ENCODE results near the gene ADAMTS6.
"Not testable (repeated sequence)": the region's sequence is repeated elsewhere in the genome, so short reads cannot be mapped to it uniquely, and the experiment has no call there.

ADAMTS6 gene

DNA sequence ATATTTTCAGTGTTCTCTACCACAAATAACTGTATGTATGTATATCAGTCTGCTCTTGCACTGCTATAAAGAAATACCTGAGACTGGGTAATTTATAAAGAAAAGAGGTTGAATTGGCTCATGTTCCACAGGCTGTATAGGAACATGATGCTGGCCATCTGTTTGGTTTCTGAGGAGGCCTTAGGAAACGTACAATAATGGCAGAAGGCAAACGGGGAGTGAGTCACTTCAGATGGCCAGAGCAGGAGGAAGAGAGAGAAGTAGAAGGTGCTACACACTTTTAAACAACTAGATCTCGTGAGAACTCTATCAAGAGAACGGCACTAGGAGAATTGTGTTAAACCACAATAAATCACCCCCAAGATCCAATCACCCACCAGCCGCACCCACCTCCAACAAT lies 121.7 kb downstream of the ADAMTS6 start:
- no peak for DNase-seq

DNA sequence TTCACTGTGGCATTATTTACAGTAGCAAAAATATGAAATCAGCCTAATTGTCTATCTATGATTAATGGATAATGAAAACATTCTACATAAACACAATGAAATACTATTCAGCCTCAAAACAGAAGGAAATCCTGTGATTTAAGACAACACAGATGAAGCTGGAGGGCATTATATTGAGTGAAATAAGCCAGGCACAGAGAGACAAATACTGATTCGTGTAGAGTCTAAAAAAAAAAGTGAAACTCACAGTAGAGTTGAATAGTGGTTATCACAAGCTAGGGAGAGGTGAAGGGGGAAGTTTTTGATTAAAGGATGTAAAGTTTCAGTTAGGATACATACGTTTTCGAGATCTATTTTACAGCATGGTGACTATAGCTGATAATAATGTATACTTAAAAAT lies 122.2 kb downstream of the ADAMTS6 start:
- DNase-seq, result no peak

DNA sequence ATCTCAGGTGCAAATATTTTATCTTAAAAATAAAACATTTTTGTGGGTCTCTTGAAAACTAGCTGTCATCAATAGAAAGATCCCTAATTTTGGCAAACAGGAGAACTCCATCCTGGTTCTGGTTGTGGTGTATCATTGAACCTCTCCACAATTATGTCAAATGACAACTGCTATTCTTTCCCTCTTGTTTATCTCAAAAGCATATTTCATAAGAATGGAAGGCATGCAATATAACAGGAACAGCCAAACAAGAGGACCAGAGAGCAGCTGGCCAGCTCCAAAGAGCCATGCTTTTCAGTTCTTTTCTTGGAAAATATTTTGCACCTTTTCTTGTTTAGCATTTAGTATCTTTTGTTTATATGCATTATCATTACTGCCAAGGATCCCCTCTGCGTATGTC lies 125.4 kb downstream of the ADAMTS6 start:
- DNase-seq, result no peak

DNA sequence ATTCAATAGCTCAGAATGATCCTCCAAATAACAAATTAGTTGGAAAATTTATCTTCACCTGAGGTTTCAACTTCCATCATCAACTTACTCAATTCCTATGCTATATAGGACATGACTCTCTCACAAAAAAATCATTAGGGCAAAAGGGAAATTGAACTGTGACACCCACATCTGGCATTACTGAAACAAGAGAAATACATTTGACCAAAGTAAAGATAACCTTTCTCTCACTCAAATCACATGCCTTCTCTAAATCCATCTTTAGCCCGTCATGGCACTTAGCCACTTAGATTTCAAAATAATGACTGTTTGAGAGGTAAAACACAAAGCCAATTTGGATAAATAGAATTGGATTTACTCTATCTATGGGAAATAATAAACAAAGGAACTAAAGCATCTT lies 126.4 kb downstream of the ADAMTS6 start:
- DNase-seq, result no peak

DNA sequence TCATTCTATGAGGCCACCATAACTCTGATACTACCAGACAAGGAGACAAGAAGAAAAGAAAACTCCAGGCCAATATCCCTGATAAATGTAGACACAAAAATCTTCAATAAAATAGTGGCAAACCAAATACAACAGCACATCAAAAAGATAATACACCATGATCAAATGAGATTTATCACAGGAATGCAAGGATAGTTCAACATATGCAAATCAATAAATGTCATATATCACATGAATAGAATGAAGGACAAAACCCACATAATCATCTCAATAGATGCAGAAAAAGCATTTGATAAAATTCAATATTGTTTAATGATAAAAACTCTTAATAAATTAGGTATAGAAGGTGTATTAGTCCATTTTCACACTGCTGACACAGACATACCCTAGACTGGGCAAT lies 139.9 kb downstream of the ADAMTS6 start:
- no peak for DNase-seq

DNA sequence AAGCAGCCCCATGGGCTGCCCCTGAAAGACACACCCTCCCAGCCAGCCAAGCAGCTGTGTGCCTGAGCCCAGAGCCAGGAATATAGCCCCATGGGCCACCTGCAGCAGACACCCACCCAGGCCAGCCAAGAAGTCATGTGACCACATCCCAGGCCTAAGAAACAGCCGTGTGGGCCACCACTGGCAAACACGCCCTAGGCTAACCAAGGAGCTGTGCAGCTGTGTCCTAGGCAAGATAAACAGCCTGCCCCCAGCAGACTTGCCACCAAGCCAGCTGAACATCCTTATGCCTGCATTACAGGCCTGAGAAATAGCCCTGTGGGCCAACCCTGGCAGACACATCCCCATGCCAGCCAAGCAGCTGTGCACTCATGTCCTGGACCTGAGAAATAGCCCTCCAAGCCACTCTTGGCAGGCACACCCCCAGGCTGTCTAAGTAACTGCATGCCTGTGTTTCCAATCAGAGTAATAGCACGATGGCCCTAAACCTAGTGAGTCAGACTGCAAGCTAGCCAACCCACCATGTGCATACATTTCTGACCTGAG lies 143.0 kb downstream of the ADAMTS6 start:
- DNase-seq, result no peak

DNA sequence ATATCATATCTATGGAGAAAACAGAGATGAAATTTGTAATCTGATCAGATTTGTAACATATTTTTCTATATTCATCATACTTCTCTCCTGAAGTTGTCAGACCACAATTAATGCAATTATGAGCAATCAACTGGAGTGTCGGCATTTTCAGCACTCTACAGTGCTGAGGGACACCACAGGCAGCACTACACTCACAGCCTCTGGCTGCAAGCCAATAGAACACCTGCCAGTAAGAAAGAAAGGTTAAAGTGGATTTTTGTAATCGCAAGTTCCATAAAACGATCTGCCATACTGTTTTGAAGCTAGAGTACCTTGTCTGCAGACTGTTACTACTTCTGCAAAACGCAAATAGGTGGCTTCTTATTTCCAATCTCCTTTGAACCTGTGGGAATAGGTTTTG lies 147.6 kb downstream of the ADAMTS6 start:
- DNase-seq, result no peak

DNA sequence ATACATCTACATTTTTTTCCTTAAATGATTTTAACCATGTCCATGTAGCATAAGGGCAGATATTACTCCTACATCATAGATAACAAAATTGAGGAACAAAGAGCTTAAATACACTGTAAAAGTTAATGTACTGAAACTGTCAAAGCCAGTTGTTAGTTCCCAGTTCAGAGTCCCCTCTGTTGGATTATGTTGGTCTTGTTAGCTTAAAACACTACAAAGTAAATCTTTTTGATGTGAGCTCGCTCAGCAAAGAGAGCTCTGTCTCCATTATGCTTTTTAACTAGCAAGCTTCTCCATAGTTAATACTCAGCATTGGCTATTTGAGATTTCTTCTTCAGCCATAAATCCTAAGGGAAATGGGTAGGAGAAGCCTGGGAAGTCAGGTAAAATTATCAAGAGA lies 149.1 kb downstream of the ADAMTS6 start:
- DNase-seq, result no peak

DNA sequence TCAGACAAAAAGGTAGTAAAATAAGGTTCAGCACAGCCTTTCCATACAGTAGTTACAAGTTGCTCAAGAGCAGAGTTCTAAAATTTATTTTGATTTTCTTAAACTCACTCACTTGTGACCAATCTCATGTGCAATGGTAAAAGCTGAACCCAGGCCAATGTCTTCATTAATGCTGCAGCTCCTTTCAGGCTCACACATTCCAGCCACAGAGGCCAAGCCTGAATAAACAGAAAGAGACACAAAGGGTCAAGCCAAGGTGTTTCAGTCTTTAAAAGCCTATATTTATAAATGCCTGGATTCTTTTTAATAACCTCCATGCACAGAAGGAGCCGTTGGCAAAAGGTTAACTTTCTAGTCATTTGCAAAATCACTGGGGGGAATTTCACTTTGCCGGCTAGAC lies 152.5 kb downstream of the ADAMTS6 start:
- no peak for DNase-seq

DNA sequence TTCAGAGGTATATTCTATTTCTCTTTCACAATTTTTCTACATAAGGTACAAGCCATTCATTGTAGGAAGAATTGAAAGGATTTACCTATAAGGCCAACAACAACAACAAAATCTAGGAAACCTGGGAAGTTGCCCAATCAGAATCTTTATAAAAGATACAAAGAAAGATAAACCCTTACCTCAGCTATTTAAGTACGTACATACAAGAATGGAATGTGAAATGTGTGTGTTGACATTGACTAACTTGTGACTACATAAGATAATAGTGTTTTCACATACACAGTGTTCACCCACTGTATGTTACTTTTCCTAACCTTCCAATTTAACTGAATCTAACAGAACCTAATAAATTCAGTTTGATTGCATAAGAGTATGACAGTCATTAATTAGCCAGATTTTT lies 154.1 kb downstream of the ADAMTS6 start:
- DNase-seq, result no peak

DNA sequence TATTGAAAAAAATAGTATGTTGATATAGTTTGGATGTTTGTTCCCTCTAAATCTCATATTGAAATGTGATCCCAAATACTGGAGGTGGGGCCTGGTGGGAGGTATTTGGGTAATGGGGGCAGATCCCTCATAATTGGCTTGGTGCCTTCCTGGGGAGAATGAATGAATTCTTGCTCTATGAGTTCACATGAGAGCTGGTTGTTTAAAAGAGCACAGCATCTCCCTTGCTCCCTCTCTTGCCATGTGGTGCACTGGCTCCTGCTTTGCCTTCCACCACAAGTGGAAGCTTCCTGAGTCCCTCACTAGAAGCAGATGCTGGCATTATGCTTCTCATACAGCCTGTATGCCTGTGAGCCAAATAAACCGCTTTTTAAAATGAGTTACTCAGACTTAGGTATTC lies 154.8 kb downstream of the ADAMTS6 start:
- DNase-seq, result no peak

DNA sequence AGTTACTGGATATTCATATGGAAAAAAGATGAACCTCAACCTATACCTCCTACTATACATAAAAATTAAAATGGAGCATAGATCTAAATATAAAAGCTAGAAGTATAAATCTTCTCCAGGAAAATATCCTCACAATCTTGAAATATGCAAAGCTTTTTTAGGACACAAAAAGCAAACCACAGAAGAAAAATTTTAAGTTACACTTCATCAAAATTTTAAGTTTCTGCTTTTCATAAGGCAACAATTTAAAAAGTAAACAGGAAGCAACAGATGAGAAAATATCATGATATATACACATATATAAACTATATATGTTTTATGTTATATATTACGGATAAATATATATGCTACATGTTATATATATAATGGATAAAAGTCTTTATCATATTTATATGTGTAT lies 157.5 kb downstream of the ADAMTS6 start:
- DNase-seq, result no peak

DNA sequence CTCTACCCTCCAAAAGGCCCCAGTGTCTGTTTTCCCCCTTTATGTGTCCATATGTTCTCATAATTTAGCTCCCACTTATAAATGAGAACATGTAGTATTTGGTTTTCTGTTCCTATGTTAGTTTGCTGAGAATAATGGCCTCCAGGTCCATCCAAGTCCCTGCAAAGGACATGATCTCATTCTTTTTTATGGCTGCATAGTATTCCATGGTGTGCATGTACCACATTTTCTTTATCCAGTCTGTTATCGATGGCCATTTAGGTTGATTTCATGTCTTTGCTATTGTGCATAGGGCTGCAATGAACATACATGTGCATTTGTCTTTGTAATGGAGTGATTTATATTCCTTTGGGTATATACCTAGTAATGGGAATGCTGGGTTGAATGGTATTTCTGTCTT lies 161.0 kb downstream of the ADAMTS6 start:
- DNase-seq, result not testable (repeated sequence)

DNA sequence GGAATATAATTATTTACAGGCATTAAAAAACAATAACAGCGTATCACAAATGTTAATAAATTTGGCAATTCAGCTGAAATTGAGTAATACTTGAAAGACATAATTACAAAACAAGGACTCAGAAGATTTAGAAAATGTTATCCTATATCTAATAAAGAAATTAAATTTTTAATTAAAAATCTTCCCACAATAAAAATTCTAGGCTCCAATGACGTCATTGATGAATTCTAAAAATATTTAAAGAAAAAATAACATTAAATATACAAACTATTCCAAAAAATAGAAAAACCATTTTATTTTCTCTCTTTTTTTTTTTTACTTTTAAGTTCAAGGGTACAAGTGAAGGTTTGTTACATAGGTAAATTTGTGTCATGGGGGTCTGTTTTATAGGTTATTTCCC lies 161.5 kb downstream of the ADAMTS6 start:
- no peak for DNase-seq

DNA sequence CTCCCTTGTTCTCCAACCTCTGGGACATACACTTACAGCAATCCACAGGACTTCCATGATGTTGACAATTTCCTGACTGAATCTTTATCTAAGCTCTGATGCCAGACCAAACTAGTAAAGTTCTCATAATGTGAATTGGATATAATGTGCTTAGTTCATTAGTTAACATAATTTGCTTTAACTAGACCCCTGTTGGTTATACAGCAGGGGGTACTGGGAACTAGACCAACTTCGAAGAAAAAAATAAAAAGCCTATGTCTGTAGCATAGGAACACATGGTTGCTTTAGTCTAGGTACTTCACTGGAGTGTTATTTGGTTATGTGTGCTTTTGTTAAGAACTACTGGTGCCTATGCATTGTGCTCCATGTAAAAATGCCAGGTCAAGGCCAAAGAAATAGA lies 173.8 kb downstream of the ADAMTS6 start:
- DNase-seq, result no peak

DNA sequence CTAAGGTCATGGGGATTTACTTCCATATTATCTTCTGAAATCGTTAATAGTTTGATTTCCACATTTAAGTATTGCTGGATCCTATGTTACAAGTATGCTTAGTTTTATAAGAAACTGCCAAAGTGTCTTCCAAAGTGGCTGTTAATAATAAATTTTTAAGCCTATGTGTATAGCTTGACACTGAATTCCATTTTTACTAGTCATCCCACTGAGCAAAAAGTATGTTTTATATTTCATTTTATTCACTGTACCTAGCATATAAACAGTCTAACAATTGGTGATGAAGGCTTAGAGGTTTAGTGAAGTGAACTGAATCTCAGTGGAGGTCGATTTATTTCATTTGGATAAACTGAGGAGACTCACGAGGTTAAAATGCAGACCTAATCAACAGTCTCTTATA lies 174.6 kb downstream of the ADAMTS6 start:
- DNase-seq, result no peak

DNA sequence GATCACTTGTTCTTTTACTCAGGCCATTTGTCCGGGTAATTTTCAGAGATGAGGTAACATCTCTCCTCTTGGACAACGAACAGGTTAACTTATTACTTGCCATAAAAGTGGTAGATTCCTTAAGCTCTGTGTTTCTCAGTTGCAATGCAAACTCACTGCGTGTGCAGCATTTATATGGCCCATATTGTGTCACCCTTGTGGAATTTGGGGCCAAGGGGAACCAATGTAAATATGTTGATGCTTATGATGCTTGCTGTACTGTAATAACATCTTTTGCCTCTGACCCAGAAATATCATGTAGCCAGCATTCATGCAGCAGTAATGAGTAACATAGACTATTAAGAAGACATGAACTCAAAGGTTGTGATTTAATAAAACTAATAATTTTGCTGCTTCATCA lies 175.8 kb downstream of the ADAMTS6 start:
- no peak for DNase-seq

DNA sequence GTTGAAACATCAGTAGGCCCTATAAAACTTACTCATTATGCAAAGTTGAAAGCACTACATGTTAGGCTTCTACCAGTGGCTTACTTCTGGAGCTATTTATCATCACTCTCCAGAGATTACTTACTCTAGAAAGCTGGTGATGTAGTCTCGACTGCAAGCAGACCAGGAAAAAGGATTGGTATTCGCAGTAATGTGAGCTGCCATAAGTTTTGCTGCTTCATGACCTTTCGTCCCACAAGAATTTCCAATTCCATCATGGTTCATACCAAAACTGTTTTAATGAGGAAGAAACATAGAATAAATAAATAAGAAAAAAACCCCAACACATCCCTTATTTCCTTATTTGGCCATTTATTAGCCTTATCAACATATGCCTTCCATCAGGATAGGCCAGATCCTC lies 181.9 kb downstream of the ADAMTS6 start:
- no peak for DNase-seq

DNA sequence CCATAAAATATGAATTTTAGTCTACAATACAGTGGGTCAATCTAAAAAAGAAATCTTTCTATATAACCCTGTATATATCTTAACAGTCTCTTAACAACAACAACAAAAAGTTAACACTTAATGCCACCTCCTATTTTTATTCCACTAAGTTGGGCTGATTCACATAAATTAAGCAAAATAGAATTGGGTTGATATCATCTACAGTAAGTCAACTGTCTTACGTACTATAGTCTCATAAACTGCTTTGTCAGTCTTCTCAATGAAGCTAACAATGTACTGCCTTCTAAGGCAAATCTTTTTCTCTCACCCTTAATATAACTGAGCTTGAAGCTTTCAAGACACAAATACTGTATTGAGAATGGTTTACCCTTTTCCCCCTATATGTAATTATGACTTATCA lies 185.7 kb downstream of the ADAMTS6 start:
- DNase-seq, result no peak

DNA sequence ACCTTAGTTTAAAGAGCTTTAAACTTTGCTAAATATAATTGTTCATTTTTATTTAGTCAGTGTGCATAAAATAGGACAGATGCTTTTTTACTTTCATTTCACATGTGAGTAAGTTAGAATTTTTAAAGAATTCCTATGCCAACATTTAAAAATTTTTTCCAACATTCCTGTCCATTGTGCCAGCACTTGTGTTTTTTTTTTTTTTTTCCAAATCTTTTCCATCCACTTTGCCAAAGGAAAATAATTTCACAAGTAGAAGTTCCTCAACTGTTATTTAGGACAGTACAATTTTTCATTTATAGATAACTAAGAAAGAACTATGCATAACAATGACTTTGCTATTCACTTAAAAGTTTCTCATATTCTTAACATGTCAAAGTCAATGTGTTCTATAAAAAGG lies 189.5 kb downstream of the ADAMTS6 start:
- DNase-seq, result no peak

DNA sequence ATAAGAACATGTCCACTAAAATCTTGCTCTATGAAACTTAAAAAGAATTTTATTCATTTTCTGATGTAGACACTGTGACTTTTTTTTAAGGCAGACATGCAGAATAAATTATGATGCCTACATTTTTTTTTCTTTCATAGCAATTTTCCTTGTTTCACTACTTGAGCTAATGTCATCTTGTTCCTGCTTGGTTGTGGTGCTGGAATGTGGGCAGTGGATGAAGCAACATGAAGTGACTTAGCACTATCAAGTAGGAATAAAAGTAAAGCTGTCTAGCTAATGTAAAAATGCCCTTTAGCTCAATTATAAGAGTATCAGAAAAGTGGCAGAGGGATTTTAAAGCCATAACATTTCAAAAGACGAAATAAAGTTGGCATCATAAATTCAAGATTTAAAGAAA lies 191.0 kb downstream of the ADAMTS6 start:
- no peak for DNase-seq

DNA sequence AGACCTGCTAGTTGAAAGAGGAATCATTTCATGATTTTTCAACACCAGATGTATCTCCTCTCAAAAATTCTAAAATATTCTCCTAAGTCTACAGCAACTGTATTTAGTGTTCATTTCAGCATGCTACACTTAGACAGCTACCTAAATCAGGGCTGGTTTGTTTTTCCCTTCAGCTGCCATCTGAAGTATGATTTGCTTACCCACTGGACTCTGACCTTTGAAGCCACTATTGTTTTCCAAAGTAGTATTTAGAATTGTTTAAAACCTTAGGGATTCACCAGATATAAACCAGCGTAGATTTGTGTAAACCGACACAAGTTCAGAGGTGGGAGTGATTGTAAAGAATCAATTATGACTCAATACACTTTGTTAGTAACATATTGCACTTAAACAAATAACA lies 193.1 kb downstream of the ADAMTS6 start:
- no peak for DNase-seq

DNA sequence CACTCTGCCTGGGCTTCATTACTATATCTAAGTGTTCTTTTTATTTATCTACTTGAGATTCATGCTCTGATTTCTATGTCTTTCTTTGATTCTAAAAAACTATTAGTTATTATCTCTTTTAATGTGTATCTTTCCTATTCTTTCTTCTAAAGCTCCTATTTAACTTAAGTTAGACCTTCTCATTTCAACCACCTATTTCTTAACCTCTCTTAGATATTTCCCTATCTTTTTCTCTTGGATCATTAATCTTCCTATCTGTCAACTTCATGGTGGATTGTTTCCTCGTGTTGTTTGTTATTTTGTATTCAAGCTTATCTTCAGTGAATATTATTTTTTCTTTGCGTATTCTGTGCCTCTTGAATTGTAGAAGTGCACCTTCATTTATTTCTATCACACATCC lies 202.1 kb downstream of the ADAMTS6 start:
- no peak for DNase-seq

DNA sequence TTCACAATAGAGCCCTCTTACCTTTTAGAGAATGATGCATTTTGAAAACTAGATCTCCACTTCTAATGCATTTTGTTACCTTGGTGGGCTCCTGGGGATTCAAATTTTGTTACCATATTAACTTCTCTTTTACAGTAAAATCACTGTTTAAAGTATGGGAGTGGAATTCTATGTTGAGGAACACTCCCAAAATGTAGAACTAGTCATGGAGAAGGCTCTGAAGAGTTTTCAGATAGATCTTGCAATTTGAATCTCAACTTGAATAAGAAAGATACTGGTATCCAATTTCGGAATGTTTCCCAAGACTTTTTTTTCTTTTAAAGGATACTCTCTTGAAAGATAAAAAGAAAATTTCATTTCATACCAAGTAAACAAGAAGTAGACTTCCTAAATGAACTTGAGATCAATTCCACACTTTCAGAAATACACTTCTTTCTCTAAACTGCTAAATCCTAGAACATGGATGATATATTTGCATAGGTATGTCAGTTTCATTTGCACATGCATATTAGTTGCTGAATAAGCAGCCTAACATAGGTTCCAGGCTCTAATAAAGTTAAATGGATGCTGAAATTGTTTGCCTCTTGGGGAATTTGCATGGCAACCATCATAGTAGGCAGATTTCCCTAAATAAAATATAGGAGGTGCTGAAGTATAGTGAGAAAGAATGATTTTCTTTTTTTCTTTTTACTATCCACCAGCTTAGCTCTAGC lies 205.4 kb downstream of the ADAMTS6 start:
- DNase-seq, result no peak

DNA sequence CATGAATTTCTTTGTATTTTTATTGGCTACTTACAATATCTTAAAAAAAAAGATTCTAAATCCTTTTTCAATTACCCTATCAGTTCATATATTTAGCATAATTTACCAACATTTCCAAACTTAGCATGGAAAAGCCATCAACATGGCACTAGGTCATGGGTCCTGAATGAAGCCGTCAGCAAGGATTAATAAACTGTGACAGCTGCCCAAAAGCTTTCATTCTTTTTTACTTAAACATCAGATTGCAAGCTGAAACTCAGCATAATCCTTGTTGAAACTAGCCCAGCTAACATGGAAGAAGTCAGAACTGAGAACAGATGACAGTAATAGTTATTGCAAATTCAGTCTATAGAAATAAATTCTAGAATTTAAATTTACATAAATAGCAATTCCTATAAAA lies 209.8 kb downstream of the ADAMTS6 start:
- no peak for DNase-seq

Data from NCI-H2107 (cell line).